SH-SY5Y (cell line): ENCODE measurements around the gene MLXIP.

ENCODE experiments used
- GATA2 ChIP-seq: IDR thresholded peaks from 2 replicates; pipeline ENCODE4 v1.6.1; 2011; ENCODE audit warnings: mild to moderate bottlenecking, low read depth, low read length
- GATA3 ChIP-seq: IDR thresholded peaks from 2 replicates; pipeline ENCODE4 v1.6.1; 2011; ENCODE audit warnings: low read depth, mild to moderate bottlenecking, low read length, moderate library complexity

GRCh38 chr12:122184517-122184916 is 106.0 kb downstream of the MLXIP start:
- TF ChIP-seq GATA2 (no peak), GATA3 (no peak)
